K562 (cell line): Measurements from ENCODE around the gene ME3. TPM values are rescaled to one million over a fixed set of nuclear protein-coding genes. Genes with fewer than 3 reads are reported as not detected.
"Not testable (repeated sequence)": the region's sequence is repeated elsewhere in the genome, so short reads cannot be mapped to it uniquely, and the experiment has no call there.

ENCODE experiments used
- ATAC-seq: fragments of 200-7000 bp; cut with Tn5 transposase; 3 replicates; pipeline ENCODE4 v1.9.1; 2020; ENCODE audit warnings: moderate library complexity
- BruUV-seq: library from RNA; stranded (reverse); fragments of 400-500 nt; replicated peaks from 2 replicates; lab custom pipeline; 2021; lab: Mats Ljungman, UMichigan
- CTCF ChIA-PET: fragments of 300-600 bp; formaldehyde crosslinking; extraction: SDS; loops from one replicate; lab custom pipeline; 2021; ENCODE audit warnings: low intra/inter-chr PET ratio; lab: Yijun Ruan, JAX
- POLR2A ChIA-PET: fragments of 300-600, 350-650 bp; sonication (Branson Sonifier 250); formaldehyde crosslinking; extraction: SDS; loops from one replicate; lab custom pipeline; 2021; ENCODE audit warnings: antibody characterized with exemption, inconsistent platforms; lab: Yijun Ruan, JAX
- DNase-seq, 4 experiments: peaks; one replicate each; pipeline versions ENCODE4 v3.0.0 to v3.0.0-alpha.2; 2011 to 2018; ENCODE audit warnings: low spot score in 3 of 4, mixed read lengths in 3 of 4; ENCODE audit errors: extremely low read depth in 1 of 4
- FAIRE-seq: peaks from 2 replicates; lab custom pipeline; 2011; peaks lifted over from hg19 to GRCh38; lab: Jason Lieb, UNC
- H2AFZ ChIP-seq: 2 replicates; pipeline ENCODE4 v1.6.0; 2011; ENCODE audit warnings: low read depth, low read length, control low read depth, inconsistent platforms
- H3K27ac ChIP-seq: fragments of 200-600 bp; 3 replicates; pipeline ENCODE4 v1.8.0; 2011; ENCODE audit warnings: low read depth, mild to moderate bottlenecking, control low read depth, inconsistent platforms, low read length, moderate library complexity, mixed read lengths; ENCODE audit errors: extremely low read depth
- H3K27me3 ChIP-seq, 2 experiments: fragments of 300-600 bp in 1 of 2; 2 replicates in 1 of 2; 3 replicates in 1 of 2; pipeline versions ENCODE4 v1.6.0 to v1.8.0; 2011; ENCODE audit warnings: inconsistent platforms in 2 of 2, low read length in 2 of 2, mild to moderate bottlenecking in 1 of 2, mixed read lengths in 1 of 2, moderate library complexity in 1 of 2; ENCODE audit not compliant: control insufficient read depth in 2 of 2, insufficient read depth in 2 of 2
- H3K36me3 ChIP-seq: fragments of 300-600 bp; 3 replicates; pipeline ENCODE4 v1.8.0; 2011; ENCODE audit warnings: mild to moderate bottlenecking, low read length, inconsistent platforms; ENCODE audit not compliant: control insufficient read depth, insufficient read depth
- H3K4me1 ChIP-seq, 2 experiments: fragments of 200-600 bp in 1 of 2; replicated peaks in 1 of 2; 2 replicates in 1 of 2; 3 replicates in 1 of 2; pipeline versions ENCODE4 v1.5.1 to v1.8.0; 2011; ENCODE audit warnings: inconsistent platforms in 2 of 2, low read length in 2 of 2, mild to moderate bottlenecking in 1 of 2, mixed read lengths in 1 of 2, moderate library complexity in 1 of 2; ENCODE audit not compliant: control insufficient read depth in 2 of 2, insufficient read depth in 2 of 2
- H3K4me2 ChIP-seq: 2 replicates; pipeline ENCODE4 v1.6.1; 2011; ENCODE audit warnings: low read length, control low read depth, inconsistent platforms, mixed read lengths; ENCODE audit not compliant: insufficient read depth
- H3K4me3 ChIP-seq: fragments of 200-600 bp; sonication (generic), shearing (Covaris generic); 2 replicates; pipeline ENCODE4 v1.5.1; 2016; ENCODE audit warnings: control low read depth, inconsistent platforms
- H3K79me2 ChIP-seq: fragments of 200-600 bp; 3 replicates; pipeline ENCODE4 v1.8.0; 2011; ENCODE audit warnings: low read length, inconsistent platforms; ENCODE audit not compliant: control insufficient read depth, insufficient read depth
- H3K9ac ChIP-seq, 2 experiments: 2 replicates each; pipeline versions ENCODE4 v1.6.0 to v1.6.1; 2011; ENCODE audit warnings: low read depth in 2 of 2, low read length in 2 of 2, control low read depth in 1 of 2, inconsistent platforms in 1 of 2, mild to moderate bottlenecking in 1 of 2, mixed read lengths in 1 of 2; ENCODE audit not compliant: insufficient read depth in 1 of 2
- H3K9me1 ChIP-seq: one replicate; pipeline ENCODE4 v1.6.0; 2011; ENCODE audit warnings: inconsistent platforms, mild to moderate bottlenecking, low read length, moderate library complexity; ENCODE audit not compliant: control insufficient read depth, insufficient read depth
- H3K9me3 ChIP-seq: replicated peaks from 2 replicates; pipeline ENCODE4 v1.5.1; 2011; ENCODE audit warnings: low read depth, low read length, inconsistent platforms; ENCODE audit not compliant: control insufficient read depth, insufficient read depth
- H4K20me1 ChIP-seq: replicated peaks from 2 replicates; pipeline ENCODE4 v1.6.1; 2011; ENCODE audit warnings: low read length, inconsistent platforms, mixed read lengths; ENCODE audit not compliant: control insufficient read depth, insufficient read depth
- ARID3B ChIP-seq: fragments of 250-450 bp; sonication (Bioruptor Pico); IDR thresholded peaks from 2 replicates; pipeline ENCODE4 v1.4.0; 2020; ENCODE audit warnings: borderline replicate concordance
- ZNF584 ChIP-seq: fragments of 200-800 bp; sonication (Bioruptor generic); IDR thresholded peaks from 2 replicates; pipeline ENCODE4 v1.6.1; 2016; ENCODE audit warnings: low read depth, mild to moderate bottlenecking, missing genetic modification characterization, missing compliant biosample characterization
- WGBS: fragments of 100-300 bp; shearing (Covaris generic); methylation state at CpG from one replicate; pipeline ENCODE4 v1.1.6; 2016; ENCODE audit warnings: low coverage, mixed read lengths; ENCODE audit not compliant: insufficient coverage; ENCODE audit errors: missing lambda C conversion rate; 5-methylcytosine and 5-hydroxymethylcytosine counted together
- in situ Hi-C: fragments of 300-500 bp; cut with MboI; formaldehyde crosslinking; loops from 4 replicates; pipeline ENCODE4 v1.15.0; 2018; ENCODE audit warnings: inconsistent platforms, mixed read lengths
- intact Hi-C: fragments of 100-400 bp; cut with micrococcal nuclease; formaldehyde crosslinking; loops from 2 replicates; pipeline ENCODE4 v1.14.2; 2022
- polyA plus RNA-seq, 8 experiments: library from polyadenylated mRNA; depleted of rRNA in 4 of 8; stranded (reverse) in 5 of 8; unstranded in 3 of 8; fragments of >200 nt; fragmentation: Nextera tagmentation in 2 of 8; fragmentation: Illumina TruSeq in 1 of 8; extraction: Ambion mirVana in 2 of 8; extraction: Trizol in 1 of 8; gene quantifications; 2 replicates each; pipeline versions ENCODE4 v1.2.1 to v1.2.3, GENCODE V29; 2011 to 2014; ENCODE audit warnings: inconsistent platforms in 1 of 8, missing spikeins in 1 of 8
- total RNA-seq, 7 experiments: library from RNA; depleted of rRNA in 6 of 7; stranded (reverse); fragments of >200 nt in 6 of 7; fragmentation: Illumina TruSeq in 2 of 7; extraction: Trizol in 2 of 7; gene quantifications; 2 replicates each; pipeline versions ENCODE4 v1.2.1 to v1.2.3, GENCODE V29; 2011 to 2021; ENCODE audit warnings: low replicate concordance in 1 of 7

ME3 gene
- total and polyA plus RNA-seq, 9 of the 15 experiments (the other 6 are each of a cell fraction or from before 2014, with no cell fraction given), result not detected

- Histone ChIP-seq H3K36me3 (no peaks in the 10 kb centered on the region), H3K27me3 (peaks cover 0 to 7% of the 10 kb centered on the region in 2 experiments; a peak in 2 of 5 replicates), H3K4me3 (no peak overlapping the region), H3K27ac (no peak overlapping the region), H3K79me2 (no peaks in the 10 kb centered on the region), H3K9me3 (no peaks in the 10 kb centered on the region), H3K4me2 (no peak overlapping the region), H3K9ac (no peak overlapping the region), H4K20me1 (no peaks in the 10 kb centered on the region), H2AFZ (no peak overlapping the region), H3K9me1 (no peaks in the 10 kb centered on the region), H3K4me1 (peaks cover 4% of the 10 kb centered on the region in 2 experiments; a peak in 3 of 5 replicates)
- no peak for FAIRE-seq
- in situ Hi-C loops, result no loop called here
- BruUV-seq, result no TSS peak
- WGBS, result 20% methylated on average over 2 of the region's 2 CpGs
- DNase-seq, result no peak
- intact Hi-C loops, result no loop called here
- TF ChIP-seq ZNF584 (CRISPR knock-in tag) (no peak), ARID3B (CRISPR knock-in tag) (0 out of 2 replicates have a peak, but pooled peaks have one; percentile 4)
- POLR2A ChIA-PET, result no interaction called here
- CTCF ChIA-PET, result no interaction called here
- no peak for ATAC-seq
These were observed 236.7 kb downstream of the ME3 start for GRCh38 chr11:86435711-86436110.

- H3K27ac ChIP-seq, H3K79me2 ChIP-seq, H3K9me1 ChIP-seq, BruUV-seq, H3K9me3 ChIP-seq, H3K4me2 ChIP-seq, in situ Hi-C loops, H2AFZ ChIP-seq, FAIRE-seq, H3K4me3 ChIP-seq, H3K36me3 ChIP-seq, POLR2A ChIA-PET, intact Hi-C loops, ATAC-seq, DNase-seq, CTCF ChIA-PET, H3K9ac ChIP-seq, H3K4me1 ChIP-seq, H3K27me3 ChIP-seq, H4K20me1 ChIP-seq: not testable (repeated sequence)
- WGBS, result 42% methylated on average over 25 of the region's 38 CpGs
These were observed 238.9 kb downstream of the ME3 start for GRCh38 chr11:86433361-86434095.
